ENCODE results near the gene RNF8.

The RNF8 gene

GRCh38 chr6:37432590-37432915 is 78.8 kb downstream of the RNF8 start:
- no peak for DNase-seq (ENCODE audit: low read depth, low spot score)
- CTCF ChIA-PET = no interaction called here
- TF ChIP-seq CTCF (IDR thresholded peaks at IDR 0.05; ENCODE audit: insufficient read depth, low read length, missing control alignments) = no peak
- POLR2A ChIA-PET = interaction anchor here (1.1 to 1.4 kb wide), 3 partner anchors 24 to 115 kb away, joined by 3 to 5 read pairs (median 3); no protein-coding TSS in a partner anchor
- peak overlapping the region; percentile 75 for H3K4me3 ChIP-seq (ENCODE audit: low read depth, low read length)

GRCh38 chr6:37432916-37433656 is 79.3 kb downstream of the RNF8 start, which contains the start of gene CMTR1:
Gene CMTR1 (plus strand): TSS chr6:37433221. CDS start chr6:37435630, 2,409 bp downstream.
- DNase-seq (ENCODE audit: low read depth, low spot score) = peak; percentile 31
- TF ChIP-seq CTCF (IDR thresholded peaks at IDR 0.05; ENCODE audit: insufficient read depth, low read length, missing control alignments) = no peak
- peak within 1 kb of the TSS; percentile 75 for H3K4me3 ChIP-seq (ENCODE audit: low read depth, low read length)
- ChIA-PET POLR2A (interaction anchor here (0.5 to 1.4 kb wide), 4 partner anchors 23 to 955 kb away, joined by 3 to 5 read pairs (median 3); no protein-coding TSS in a partner anchor), CTCF (interaction anchor here (1.1 kb wide), 1 partner anchor 27 kb away, joined by 3 read pairs; no protein-coding TSS in a partner anchor)

GRCh38 chr6:37433657-37434271 is 80.0 kb downstream of the RNF8 start:
- DNase-seq (ENCODE audit: low read depth, low spot score) = no peak
- CTCF ChIA-PET = interaction anchor here (1.1 kb wide), 1 partner anchor 26 kb away, joined by 3 read pairs; no protein-coding TSS in a partner anchor
- H3K4me3 ChIP-seq (ENCODE audit: low read depth, low read length) = peak overlapping the region; percentile 75
- no peak for TF ChIP-seq CTCF (IDR thresholded peaks at IDR 0.05; ENCODE audit: insufficient read depth, low read length, missing control alignments)
- POLR2A ChIA-PET = interaction anchor here (0.5 to 1.4 kb wide), 4 partner anchors 23 to 1271 kb away, joined by 3 to 5 read pairs (median 3); no protein-coding TSS in a partner anchor

GRCh38 chr6:37435373-37435772 is 81.6 kb downstream of the RNF8 start:
- no peak overlapping the region for H3K4me3 ChIP-seq (ENCODE audit: low read depth, low read length)
- DNase-seq (ENCODE audit: low read depth, low spot score) = no peak
- ChIA-PET POLR2A (no interaction called here), CTCF (interaction anchor here (1.1 kb wide), 1 partner anchor 46 kb away, joined by 3 read pairs; no protein-coding TSS in a partner anchor)
- TF ChIP-seq CTCF (IDR thresholded peaks at IDR 0.05; ENCODE audit: insufficient read depth, low read length, missing control alignments) = no peak

- no peak for DNase-seq (ENCODE audit: low read depth, low spot score)
- no peak overlapping the region for H3K4me3 ChIP-seq (ENCODE audit: low read depth, low read length)
- ChIA-PET POLR2A (no interaction called here), CTCF (interaction anchor here (0.7 to 1.5 kb wide), 3 partner anchors 45 to 270 kb away, joined by 3 read pairs; no protein-coding TSS in a partner anchor)
- TF ChIP-seq CTCF (IDR thresholded peaks at IDR 0.05; ENCODE audit: insufficient read depth, low read length, missing control alignments) = no peak
Measured at GRCh38 chr6:37435816-37436215, 82.0 kb downstream of the RNF8 start.

- CTCF ChIA-PET = interaction anchor here (1.2 to 1.7 kb wide), 2 partner anchors 10 to 138 kb away, joined by 3 to 4 read pairs; no protein-coding TSS in a partner anchor
- POLR2A ChIA-PET = no interaction called here
- no peak overlapping the region for H3K4me3 ChIP-seq (ENCODE audit: low read depth, low read length)
- DNase-seq (ENCODE audit: low read depth, low spot score) = no peak
- no peak for TF ChIP-seq CTCF (IDR thresholded peaks at IDR 0.05; ENCODE audit: insufficient read depth, low read length, missing control alignments)
Measured at GRCh38 chr6:37438930-37439329, 85.1 kb downstream of the RNF8 start.
